Measurements from ENCODE around the gene TMEM114. TPM values are rescaled to one million over a fixed set of nuclear protein-coding genes. Genes with fewer than 3 reads are reported as not detected.

Gene TMEM114
- total RNA-seq, 3 donors from 2014 or later, result not detected

DNA sequence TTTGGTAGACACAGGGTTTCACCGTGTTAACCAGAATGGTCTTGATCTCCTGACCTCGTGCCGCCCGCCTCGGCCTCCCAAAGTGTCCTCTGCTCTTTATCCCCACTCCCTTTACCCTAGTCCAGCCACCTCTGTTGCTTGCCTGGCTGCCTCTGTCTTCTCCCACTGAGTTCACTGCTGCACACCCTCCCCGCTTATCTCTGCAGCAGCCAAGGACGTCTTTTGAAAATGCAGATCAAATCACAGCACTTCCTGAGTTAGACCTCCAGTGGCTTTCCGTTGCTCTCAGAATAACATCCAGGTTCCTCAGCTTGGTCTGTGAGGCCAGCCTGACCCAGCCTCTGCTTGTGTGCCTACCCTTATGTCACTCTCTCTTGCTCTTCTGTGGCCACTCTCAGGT lies 36.6 kb upstream of the TMEM114 start:
- intact Hi-C loops (cut with DNase I; ENCODE audit: low total_unique reads), result no loop called here
- DNase-seq (ENCODE audit: low spot score in 2 of 2), result no peak
- Histone ChIP-seq H3K9me3 (no peaks in the 10 kb centered on the region), H3K36me3 (peaks cover 5% of the 10 kb centered on the region), H3K4me1 (no peaks in the 10 kb centered on the region), H3K4me3 (no peak overlapping the region), H3K27ac (no peak overlapping the region), H3K27me3 (no peaks in the 10 kb centered on the region)
- TF ChIP-seq POLR2AphosphoS5 (IDR thresholded peaks at IDR 0.05), result no peak
- TF ChIP-seq, protein P1, sequence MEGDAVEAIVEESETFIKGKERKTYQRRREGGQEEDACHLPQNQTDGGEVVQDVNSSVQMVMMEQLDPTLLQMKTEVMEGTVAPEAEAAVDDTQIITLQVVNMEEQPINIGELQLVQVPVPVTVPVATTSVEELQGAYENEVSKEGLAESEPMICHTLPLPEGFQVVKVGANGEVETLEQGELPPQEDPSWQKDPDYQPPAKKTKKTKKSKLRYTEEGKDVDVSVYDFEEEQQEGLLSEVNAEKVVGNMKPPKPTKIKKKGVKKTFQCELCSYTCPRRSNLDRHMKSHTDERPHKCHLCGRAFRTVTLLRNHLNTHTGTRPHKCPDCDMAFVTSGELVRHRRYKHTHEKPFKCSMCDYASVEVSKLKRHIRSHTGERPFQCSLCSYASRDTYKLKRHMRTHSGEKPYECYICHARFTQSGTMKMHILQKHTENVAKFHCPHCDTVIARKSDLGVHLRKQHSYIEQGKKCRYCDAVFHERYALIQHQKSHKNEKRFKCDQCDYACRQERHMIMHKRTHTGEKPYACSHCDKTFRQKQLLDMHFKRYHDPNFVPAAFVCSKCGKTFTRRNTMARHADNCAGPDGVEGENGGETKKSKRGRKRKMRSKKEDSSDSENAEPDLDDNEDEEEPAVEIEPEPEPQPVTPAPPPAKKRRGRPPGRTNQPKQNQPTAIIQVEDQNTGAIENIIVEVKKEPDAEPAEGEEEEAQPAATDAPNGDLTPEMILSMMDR (IDR thresholded peaks at IDR 0.05), result no peak
- TF ChIP-seq POLR2A (IDR thresholded peaks at IDR 0.05), result no peak

DNA sequence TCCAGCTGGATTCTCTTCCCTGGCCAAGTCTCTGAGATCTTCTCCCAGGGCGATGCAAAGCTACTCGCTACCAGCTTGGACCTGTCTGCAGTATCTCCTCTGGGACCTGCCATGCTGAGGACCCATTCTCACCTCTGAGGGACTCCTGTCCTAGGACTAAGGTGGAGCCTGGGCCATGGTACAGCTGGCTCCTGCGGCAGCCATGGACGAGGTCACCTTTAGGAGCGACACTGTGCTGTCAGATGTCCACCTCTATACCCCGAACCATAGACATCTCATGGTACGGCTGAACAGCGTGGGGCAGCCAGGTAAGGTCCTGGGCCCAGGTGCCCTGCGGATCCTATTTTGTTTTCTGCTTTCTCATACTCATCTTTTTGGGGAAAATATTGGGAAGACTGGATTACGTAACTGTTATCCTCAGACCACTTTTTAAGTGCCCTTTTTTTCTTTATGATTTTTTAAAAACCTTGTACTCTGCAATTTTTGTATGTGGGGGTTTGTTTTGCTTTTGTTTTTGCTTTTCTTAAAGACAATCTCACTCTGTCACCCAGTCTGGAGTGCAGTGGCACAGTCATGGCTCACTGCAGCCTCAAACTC lies 35.3 kb upstream of the TMEM114 start:
- DNase-seq (ENCODE audit: low spot score in 2 of 2), result no peak
- H3K27me3 ChIP-seq, result no peaks in the 10 kb centered on the region
- H3K27ac ChIP-seq, result no peak overlapping the region
- peaks cover 5% of the 10 kb centered on the region for H3K36me3 ChIP-seq
- TF ChIP-seq POLR2AphosphoS5 (IDR thresholded peaks at IDR 0.05), result no peak
- TF ChIP-seq POLR2A (IDR thresholded peaks at IDR 0.05), result no peak
- TF ChIP-seq, protein P1 (IDR thresholded peaks at IDR 0.05), result no peak
- H3K9me3 ChIP-seq, result no peaks in the 10 kb centered on the region
- H3K4me1 ChIP-seq, result no peaks in the 10 kb centered on the region
- intact Hi-C loops (cut with DNase I; ENCODE audit: low total_unique reads), result no loop called here
- H3K4me3 ChIP-seq, result no peak overlapping the region

DNA sequence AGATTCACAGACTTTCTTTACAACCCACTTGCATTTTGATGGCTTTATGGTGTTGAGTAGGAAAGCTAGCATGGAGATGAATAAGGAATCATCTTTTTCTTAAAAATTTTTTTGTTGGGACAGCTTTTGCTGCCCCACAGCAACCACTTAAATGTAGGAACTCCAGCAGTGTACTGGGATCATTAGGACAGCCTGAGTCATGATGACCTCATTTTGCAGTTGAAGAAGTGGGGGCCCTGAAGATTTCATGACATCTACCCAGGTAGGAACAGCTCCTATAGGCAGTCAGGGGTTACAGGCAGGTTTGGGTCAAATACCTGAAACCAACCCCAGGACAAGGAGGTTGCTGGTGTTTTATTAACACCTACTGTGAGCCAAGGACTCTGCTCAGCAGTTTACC lies 33.3 kb upstream of the TMEM114 start:
- intact Hi-C loops (cut with DNase I; ENCODE audit: low total_unique reads), result no loop called here
- no peak for DNase-seq (ENCODE audit: low spot score in 2 of 2)
- Histone ChIP-seq H3K4me3 (no peak overlapping the region), H3K27me3 (no peaks in the 10 kb centered on the region), H3K27ac (no peak overlapping the region), H3K4me1 (no peaks in the 10 kb centered on the region), H3K9me3 (no peaks in the 10 kb centered on the region), H3K36me3 (no peaks in the 10 kb centered on the region)
- TF ChIP-seq POLR2AphosphoS5 (IDR thresholded peaks at IDR 0.05), result no peak
- no peak for TF ChIP-seq POLR2A (IDR thresholded peaks at IDR 0.05)
- TF ChIP-seq, protein P1 (IDR thresholded peaks at IDR 0.05), result no peak

DNA sequence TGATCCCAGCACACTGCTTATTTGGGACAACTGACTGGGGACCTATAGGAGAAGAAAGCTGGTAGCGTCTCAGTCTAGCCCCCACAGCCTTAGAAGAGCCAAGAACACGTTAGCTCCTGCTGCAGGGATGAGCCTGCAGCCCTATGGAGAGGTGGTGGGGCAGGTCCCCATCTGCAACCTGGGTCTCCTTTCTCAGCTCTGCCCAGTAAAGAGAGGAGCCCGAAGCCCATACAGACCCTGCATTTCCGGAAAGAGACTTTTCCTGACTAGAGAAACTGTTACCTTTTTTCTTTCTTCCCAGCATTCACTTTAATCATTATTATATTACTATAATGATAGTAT lies 32.0 kb upstream of the TMEM114 start:
- Histone ChIP-seq H3K27me3 (no peaks in the 10 kb centered on the region), H3K4me3 (peak overlapping the region; percentile 97 to 98 (median 98)), H3K4me1 (no peaks in the 10 kb centered on the region), H3K36me3 (no peaks in the 10 kb centered on the region), H3K27ac (peak overlapping the region in 1 of 2 donors; percentile 89), H3K9me3 (no peaks in the 10 kb centered on the region)
- TF ChIP-seq, protein P1 (IDR thresholded peaks at IDR 0.05), result no peak
- TF ChIP-seq POLR2AphosphoS5 (IDR thresholded peaks at IDR 0.05) (no peak), POLR2A (IDR thresholded peaks at IDR 0.05) (no peak)
- intact Hi-C loops (cut with DNase I; ENCODE audit: low total_unique reads), result no loop called here
- DNase-seq (ENCODE audit: low spot score in 2 of 2), result no peak

DNA sequence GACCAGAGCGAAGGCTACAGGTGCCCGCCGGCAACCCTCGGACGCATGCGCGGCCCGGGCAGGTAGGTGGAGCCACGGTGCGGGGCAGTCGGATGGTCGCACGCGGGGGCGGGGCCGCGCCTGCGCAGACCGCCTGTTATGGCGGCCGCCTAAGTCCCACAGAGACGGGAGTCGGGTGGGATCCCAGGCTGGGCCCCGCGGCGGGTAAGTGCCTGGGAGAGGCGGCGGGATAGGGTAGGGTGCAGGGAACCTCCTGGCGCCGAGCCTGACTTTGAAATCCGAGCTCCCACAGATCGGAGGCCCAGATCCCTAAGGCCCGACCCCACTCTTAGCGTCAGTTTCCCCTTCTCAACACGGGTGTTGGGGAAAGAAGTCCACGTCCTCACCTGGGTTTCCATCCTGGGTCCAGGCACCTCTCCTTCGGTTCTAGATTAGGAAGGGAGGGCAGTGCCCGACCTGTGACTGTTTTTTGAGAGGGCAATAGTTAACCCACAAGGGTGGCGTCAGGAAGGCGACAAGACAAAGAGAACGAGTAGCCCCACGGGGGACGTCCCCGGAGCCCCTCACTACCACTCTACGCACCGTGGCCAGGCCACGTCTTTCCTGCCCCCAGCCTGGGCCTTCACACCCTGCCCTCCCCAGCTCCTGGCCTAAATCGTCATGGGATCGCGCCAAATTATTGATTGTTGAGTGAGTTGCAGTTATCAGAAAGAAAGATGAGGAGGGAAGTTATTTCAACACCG lies 31.4 kb upstream of the TMEM114 start, which contains the start of gene METTL22:
METTL22 (plus strand) TSS at position 127 of the 743 bp plus-strand sequence. CDS start 3,968 bp downstream, outside the sequence.
- peak; percentile 78 to 84 for DNase-seq (ENCODE audit: low spot score in 2 of 2)
- Histone ChIP-seq H3K36me3 (no peaks in the 10 kb centered on the region), H3K27me3 (no peaks in the 10 kb centered on the region), H3K4me1 (no peaks in the 10 kb centered on the region), H3K4me3 (peak within 1 kb of the TSS; percentile 97 to 98 (median 98)), H3K9me3 (no peaks in the 10 kb centered on the region), H3K27ac (peak within 1 kb of the TSS; percentile 88 to 89)
- intact Hi-C loops (cut with DNase I; ENCODE audit: low total_unique reads), result loop anchor here (2.0 kb wide), 1 partner anchor 387 kb away; no protein-coding TSS in a partner anchor
- TF ChIP-seq POLR2A (IDR thresholded peaks at IDR 0.05), result peak; percentile 76
- TF ChIP-seq, protein P1 (IDR thresholded peaks at IDR 0.05), result no peak
- TF ChIP-seq POLR2AphosphoS5 (IDR thresholded peaks at IDR 0.05), result peak; percentile 41 to 90 (median 68)
